HCT116 (cell line): ENCODE data around the gene RPL13. TPM values are rescaled to one million over a fixed set of nuclear protein-coding genes. Genes with fewer than 3 reads are reported as not detected.

Experiments used
- ATAC-seq: fragments of 200-7000 bp; cut with Tn5 transposase; 2 replicates; pipeline ENCODE4 v1.9.1; 2020; ENCODE audit warnings: mild to moderate bottlenecking, moderate library complexity
- BruUV-seq: library from RNA; stranded (reverse); fragments of 400-500 nt; replicated peaks from 2 replicates; lab custom pipeline; 2021; lab: Mats Ljungman, UMichigan
- CTCF ChIA-PET: fragments of 300-600 bp; sonication (Branson Sonifier 250); formaldehyde crosslinking; loops from one replicate; lab custom pipeline; 2021; ENCODE audit warnings: antibody characterized with exemption; lab: Charles Lee
- POLR2A ChIA-PET: fragments of 300-600, 350-600 bp; sonication (Branson Sonifier 250); formaldehyde crosslinking; loops from one replicate; lab custom pipeline; 2021; ENCODE audit warnings: antibody characterized with exemption; lab: Charles Lee
- RAD21 ChIA-PET, 2 experiments: fragments of 300-600 bp; sonication (Branson Sonifier 250); formaldehyde crosslinking; loops; one replicate each; lab custom pipeline; 2023; ENCODE audit warnings: low total read pairs in 2 of 2; ENCODE audit not compliant: uncharacterized antibody in 2 of 2, unreplicated experiment in 2 of 2, low non-redundant PET in 1 of 2; lab: Charles Lee
- DNase-seq: peaks from one replicate; pipeline ENCODE4 v3.0.0-alpha.2; 2010; ENCODE audit warnings: low read depth, low spot score
- H2AFZ ChIP-seq: fragments of 200-600 bp; shearing (Covaris generic), sonication (generic); 2 replicates; pipeline ENCODE4 v1.6.1; 2017; ENCODE audit warnings: low read depth, mixed run types, mixed read lengths, antibody characterized with exemption, low read length; ENCODE audit not compliant: poor library complexity, severe bottlenecking
- H3K27ac ChIP-seq: 2 replicates; pipeline ENCODE4 v1.5.1; 2012; ENCODE audit warnings: low read depth, low read length
- H3K27me3 ChIP-seq: fragments of 200-600 bp; sonication (generic); 2 replicates; pipeline ENCODE4 v1.6.1; 2016; ENCODE audit warnings: mixed run types, low read length, mixed read lengths; ENCODE audit not compliant: insufficient read depth
- H3K36me3 ChIP-seq, 2 experiments: fragments of 200-500 bp in 1 of 2; fragments of 200-600 bp in 1 of 2; sonication (Bioruptor generic) in 1 of 2; sonication (generic) in 1 of 2; 2 replicates each; pipeline versions ENCODE4 v1.5.1 to v1.6.1; 2014 to 2016; ENCODE audit warnings: low read length in 2 of 2, inconsistent platforms in 1 of 2, mixed read lengths in 1 of 2, mixed run types in 1 of 2; ENCODE audit not compliant: insufficient read depth in 2 of 2, control insufficient read depth in 1 of 2
- H3K4me1 ChIP-seq, 2 experiments: fragments of 200-600 bp in 1 of 2; sonication (generic) in 1 of 2; 2 replicates each; pipeline versions ENCODE4 v1.5.1 to v1.6.1; 2012 to 2017; ENCODE audit warnings: low read length in 2 of 2, inconsistent platforms in 1 of 2, mild to moderate bottlenecking in 1 of 2, mixed read lengths in 1 of 2, mixed run types in 1 of 2, moderate library complexity in 1 of 2; ENCODE audit not compliant: insufficient read depth in 2 of 2, control insufficient read depth in 1 of 2
- H3K4me2 ChIP-seq: fragments of 200-600 bp; sonication (generic); 2 replicates; pipeline ENCODE4 v1.6.1; 2017; ENCODE audit warnings: mixed run types, low read length, mixed read lengths
- H3K4me3 ChIP-seq, 2 experiments: fragments of 200-600 bp in 1 of 2; sonication (generic) in 1 of 2; replicated peaks in 1 of 2; 2 replicates each; pipeline ENCODE4 v1.5.1; 2011 to 2016; ENCODE audit warnings: low read length in 2 of 2, control low read depth in 1 of 2, low read depth in 1 of 2, mild to moderate bottlenecking in 1 of 2, mixed read lengths in 1 of 2, mixed run types in 1 of 2
- H3K79me2 ChIP-seq: fragments of 200-600 bp; sonication (generic); 2 replicates; pipeline ENCODE4 v1.6.1; 2017; ENCODE audit warnings: mild to moderate bottlenecking, mixed run types, low read length, moderate library complexity, mixed read lengths; ENCODE audit not compliant: insufficient read depth
- H3K9ac ChIP-seq: fragments of 200-600 bp; sonication (generic); 2 replicates; pipeline ENCODE4 v1.6.1; 2016; ENCODE audit warnings: low read length, mixed read lengths
- H3K9me2 ChIP-seq: fragments of 200-600 bp; sonication (generic), shearing (Covaris generic); 2 replicates; pipeline ENCODE4 v1.6.1; 2017; ENCODE audit warnings: mixed run types, mild to moderate bottlenecking, moderate library complexity; ENCODE audit not compliant: insufficient read depth
- H3K9me3 ChIP-seq, 2 experiments: fragments of 200-500 bp in 1 of 2; fragments of 200-600 bp in 1 of 2; sonication (Bioruptor generic) in 1 of 2; sonication (generic) in 1 of 2; 2 replicates each; pipeline ENCODE4 v1.6.1; 2014 to 2017; ENCODE audit warnings: low read length in 2 of 2, mixed read lengths in 2 of 2, inconsistent platforms in 1 of 2, low read depth in 1 of 2, mild to moderate bottlenecking in 1 of 2, mixed run types in 1 of 2, moderate library complexity in 1 of 2; ENCODE audit not compliant: control insufficient read depth in 1 of 2, insufficient read depth in 1 of 2
- H4K20me1 ChIP-seq: fragments of 200-600 bp; sonication (generic), shearing (Covaris generic); 2 replicates; pipeline ENCODE4 v1.6.1; 2017; ENCODE audit warnings: mixed run types, mild to moderate bottlenecking, moderate library complexity; ENCODE audit not compliant: insufficient read depth
- CBX3 ChIP-seq: IDR thresholded peaks from 2 replicates; pipeline ENCODE4 v1.6.1; 2012; ENCODE audit warnings: low read depth
- CEBPB ChIP-seq: IDR thresholded peaks from 2 replicates; pipeline ENCODE4 v1.6.1; 2012; ENCODE audit warnings: low read depth
- EGR1 ChIP-seq: IDR thresholded peaks from 2 replicates; pipeline ENCODE4 v1.6.1; 2012; ENCODE audit warnings: low read depth
- EZH2phosphoT487 ChIP-seq: fragments of 200-600 bp; IDR thresholded peaks from 2 replicates; pipeline ENCODE4 v1.6.1; 2018; ENCODE audit warnings: antibody characterized with exemption, borderline replicate concordance
- FOSL1 ChIP-seq: IDR thresholded peaks from 2 replicates; pipeline ENCODE4 v1.6.1; 2012; ENCODE audit warnings: low read depth
- POLR2A ChIP-seq: IDR thresholded peaks from 2 replicates; pipeline ENCODE4 v1.7.0; 2011; ENCODE audit warnings: borderline replicate concordance; ENCODE audit not compliant: insufficient read depth, insufficient read length; ENCODE audit errors: extremely low read depth
- POLR2AphosphoS5 ChIP-seq: IDR thresholded peaks from 2 replicates; pipeline ENCODE4 v1.6.1; 2011; ENCODE audit warnings: mild to moderate bottlenecking, low read depth, low read length, moderate library complexity
- RAD21 ChIP-seq: IDR thresholded peaks from 2 replicates; pipeline ENCODE4 v1.6.1; 2012; ENCODE audit warnings: low read depth, mild to moderate bottlenecking
- SP1 ChIP-seq: IDR thresholded peaks from 2 replicates; pipeline ENCODE4 v1.6.1; 2012; ENCODE audit warnings: low read depth
- SRF ChIP-seq: IDR thresholded peaks from 2 replicates; pipeline ENCODE4 v1.6.1; 2012; ENCODE audit warnings: low read depth
- ZFX ChIP-seq: fragments of 450-650 bp; IDR thresholded peaks from 2 replicates; pipeline ENCODE4 v1.6.1; 2017
- ZNF274 ChIP-seq: fragments of 200-500 bp; sonication (Bioruptor generic); IDR thresholded peaks from 2 replicates; pipeline ENCODE4 v1.6.1; 2014; ENCODE audit warnings: mild to moderate bottlenecking, low read depth, low read length, inconsistent platforms
- intact Hi-C: fragments of 100-400 bp; cut with micrococcal nuclease; formaldehyde crosslinking; loops from 2 replicates; pipeline ENCODE4 v1.10.0; 2022
- total RNA-seq: library from RNA; stranded (reverse); gene quantifications from one replicate; pipeline ENCODE4 v1.2.1, GENCODE V29; 2021; ENCODE audit not compliant: unreplicated experiment
- TF ChIP-seq, protein P1 (sequence below): IDR thresholded peaks from 2 replicates; pipeline ENCODE4 v1.6.1; 2012; ENCODE audit warnings: low read depth
- TF ChIP-seq, protein P2 (sequence below): IDR thresholded peaks from 2 replicates; pipeline ENCODE4 v1.6.1; 2012
- TF ChIP-seq, protein P3 (sequence below): IDR thresholded peaks from 2 replicates; pipeline ENCODE4 v1.6.1; 2012
- TF ChIP-seq, protein P4 (sequence below), 3 experiments: fragments of 200-600 bp in 1 of 3; sonication (generic) in 1 of 3; IDR thresholded peaks in 2 of 3; conservative IDR thresholded peaks in 1 of 3; 2 replicates each; pipeline ENCODE4 v1.5.1; 2012 to 2017; ENCODE audit warnings: low read depth in 2 of 3, low read length in 2 of 3, antibody characterized with exemption in 1 of 3, borderline replicate concordance in 1 of 3, control low read depth in 1 of 3, mild to moderate bottlenecking in 1 of 3, mixed read lengths in 1 of 3, mixed run types in 1 of 3, moderate library complexity in 1 of 3; ENCODE audit not compliant: insufficient read depth in 1 of 3

The RPL13 gene
- total RNA-seq, 1 experiment from 2014 or later: 4,404 TPM

DNA sequence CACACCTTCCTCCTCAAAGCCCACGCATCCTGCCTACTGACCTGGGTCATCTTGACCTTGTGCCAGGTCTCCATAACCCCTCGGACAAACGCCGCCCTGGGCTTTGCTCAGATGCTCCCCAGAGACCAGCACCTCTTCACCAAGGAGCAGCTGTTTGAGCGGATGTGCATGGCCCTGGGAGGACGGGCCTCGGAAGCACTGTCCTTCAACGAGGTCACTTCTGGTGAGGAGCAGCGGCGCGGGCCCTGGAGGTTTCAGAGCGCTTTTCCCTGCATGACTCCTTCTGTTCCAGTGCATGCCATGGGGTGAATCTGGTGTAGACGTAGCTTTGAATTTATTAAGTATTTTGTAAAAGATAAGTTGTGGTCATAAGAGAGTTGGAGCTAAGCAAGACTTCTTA is 7.6 kb upstream of the RPL13 start (continued):
- TF ChIP-seq, protein P1, sequence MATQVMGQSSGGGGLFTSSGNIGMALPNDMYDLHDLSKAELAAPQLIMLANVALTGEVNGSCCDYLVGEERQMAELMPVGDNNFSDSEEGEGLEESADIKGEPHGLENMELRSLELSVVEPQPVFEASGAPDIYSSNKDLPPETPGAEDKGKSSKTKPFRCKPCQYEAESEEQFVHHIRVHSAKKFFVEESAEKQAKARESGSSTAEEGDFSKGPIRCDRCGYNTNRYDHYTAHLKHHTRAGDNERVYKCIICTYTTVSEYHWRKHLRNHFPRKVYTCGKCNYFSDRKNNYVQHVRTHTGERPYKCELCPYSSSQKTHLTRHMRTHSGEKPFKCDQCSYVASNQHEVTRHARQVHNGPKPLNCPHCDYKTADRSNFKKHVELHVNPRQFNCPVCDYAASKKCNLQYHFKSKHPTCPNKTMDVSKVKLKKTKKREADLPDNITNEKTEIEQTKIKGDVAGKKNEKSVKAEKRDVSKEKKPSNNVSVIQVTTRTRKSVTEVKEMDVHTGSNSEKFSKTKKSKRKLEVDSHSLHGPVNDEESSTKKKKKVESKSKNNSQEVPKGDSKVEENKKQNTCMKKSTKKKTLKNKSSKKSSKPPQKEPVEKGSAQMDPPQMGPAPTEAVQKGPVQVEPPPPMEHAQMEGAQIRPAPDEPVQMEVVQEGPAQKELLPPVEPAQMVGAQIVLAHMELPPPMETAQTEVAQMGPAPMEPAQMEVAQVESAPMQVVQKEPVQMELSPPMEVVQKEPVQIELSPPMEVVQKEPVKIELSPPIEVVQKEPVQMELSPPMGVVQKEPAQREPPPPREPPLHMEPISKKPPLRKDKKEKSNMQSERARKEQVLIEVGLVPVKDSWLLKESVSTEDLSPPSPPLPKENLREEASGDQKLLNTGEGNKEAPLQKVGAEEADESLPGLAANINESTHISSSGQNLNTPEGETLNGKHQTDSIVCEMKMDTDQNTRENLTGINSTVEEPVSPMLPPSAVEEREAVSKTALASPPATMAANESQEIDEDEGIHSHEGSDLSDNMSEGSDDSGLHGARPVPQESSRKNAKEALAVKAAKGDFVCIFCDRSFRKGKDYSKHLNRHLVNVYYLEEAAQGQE: no peak
- TF ChIP-seq, protein P2, sequence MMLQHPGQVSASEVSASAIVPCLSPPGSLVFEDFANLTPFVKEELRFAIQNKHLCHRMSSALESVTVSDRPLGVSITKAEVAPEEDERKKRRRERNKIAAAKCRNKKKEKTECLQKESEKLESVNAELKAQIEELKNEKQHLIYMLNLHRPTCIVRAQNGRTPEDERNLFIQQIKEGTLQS: no peak
- TF ChIP-seq, protein P3, sequence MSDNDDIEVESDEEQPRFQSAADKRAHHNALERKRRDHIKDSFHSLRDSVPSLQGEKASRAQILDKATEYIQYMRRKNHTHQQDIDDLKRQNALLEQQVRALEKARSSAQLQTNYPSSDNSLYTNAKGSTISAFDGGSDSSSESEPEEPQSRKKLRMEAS: no peak
- TF ChIP-seq SP1 (no peak), POLR2AphosphoS5 (no peak), EGR1 (no peak), RAD21 (no peak), FOSL1 (no peak), EZH2phosphoT487 (no peak)

DNA sequence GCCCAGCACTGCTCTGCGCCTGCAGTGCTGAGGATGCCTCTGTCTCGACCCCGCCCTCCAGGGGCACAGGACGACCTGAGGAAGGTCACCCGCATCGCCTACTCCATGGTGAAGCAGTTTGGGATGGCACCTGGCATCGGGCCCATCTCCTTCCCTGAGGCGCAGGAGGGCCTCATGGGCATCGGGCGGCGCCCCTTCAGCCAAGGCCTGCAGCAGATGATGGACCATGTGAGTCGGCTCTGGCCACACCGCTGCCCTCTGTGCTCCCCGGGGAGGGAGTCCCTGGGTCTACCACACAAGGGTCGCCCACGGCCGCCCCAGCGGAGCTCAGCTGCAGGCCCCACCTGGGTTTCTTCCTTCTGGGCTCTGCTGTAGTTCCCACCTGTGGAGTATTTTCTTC is 6.7 kb upstream of the RPL13 start:
- Histone ChIP-seq H4K20me1 (no peaks in the 10 kb centered on the region), H3K9ac (no peak overlapping the region), H3K9me3 (no peaks in the 10 kb centered on the region), H2AFZ (no peak overlapping the region), H3K79me2 (no peaks in the 10 kb centered on the region), H3K4me3 (no peak overlapping the region), H3K4me2 (no peak overlapping the region), H3K9me2 (no peaks in the 10 kb centered on the region), H3K27ac (no peak overlapping the region), H3K36me3 (peaks cover 20 to 34% of the 10 kb centered on the region in 2 experiments; a peak in 3 of 4 replicates), H3K27me3 (no peaks in the 10 kb centered on the region), H3K4me1 (peaks cover 11 to 16% of the 10 kb centered on the region in 2 experiments)
- POLR2A ChIA-PET: no interaction called here
- no peak for DNase-seq
- no peak for ATAC-seq
- CTCF ChIA-PET: no interaction called here
- intact Hi-C loops: no loop called here
- no TSS peak for BruUV-seq
- RAD21 ChIA-PET: no interaction called here
- TF ChIP-seq POLR2AphosphoS5 (no peak), SRF (no peak), ZFX (no peak), ZNF274 (no peak), POLR2A (no peak), CEBPB (no peak), EGR1 (no peak), FOSL1 (no peak), SP1 (no peak), RAD21 (no peak), CBX3 (no peak)
- TF ChIP-seq, protein P1: no peak
- TF ChIP-seq, protein P4, sequence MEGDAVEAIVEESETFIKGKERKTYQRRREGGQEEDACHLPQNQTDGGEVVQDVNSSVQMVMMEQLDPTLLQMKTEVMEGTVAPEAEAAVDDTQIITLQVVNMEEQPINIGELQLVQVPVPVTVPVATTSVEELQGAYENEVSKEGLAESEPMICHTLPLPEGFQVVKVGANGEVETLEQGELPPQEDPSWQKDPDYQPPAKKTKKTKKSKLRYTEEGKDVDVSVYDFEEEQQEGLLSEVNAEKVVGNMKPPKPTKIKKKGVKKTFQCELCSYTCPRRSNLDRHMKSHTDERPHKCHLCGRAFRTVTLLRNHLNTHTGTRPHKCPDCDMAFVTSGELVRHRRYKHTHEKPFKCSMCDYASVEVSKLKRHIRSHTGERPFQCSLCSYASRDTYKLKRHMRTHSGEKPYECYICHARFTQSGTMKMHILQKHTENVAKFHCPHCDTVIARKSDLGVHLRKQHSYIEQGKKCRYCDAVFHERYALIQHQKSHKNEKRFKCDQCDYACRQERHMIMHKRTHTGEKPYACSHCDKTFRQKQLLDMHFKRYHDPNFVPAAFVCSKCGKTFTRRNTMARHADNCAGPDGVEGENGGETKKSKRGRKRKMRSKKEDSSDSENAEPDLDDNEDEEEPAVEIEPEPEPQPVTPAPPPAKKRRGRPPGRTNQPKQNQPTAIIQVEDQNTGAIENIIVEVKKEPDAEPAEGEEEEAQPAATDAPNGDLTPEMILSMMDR (IDR thresholded peaks at IDR 0.05 in 2 of 3, conservative IDR thresholded peaks at IDR 0.05 in 1 of 3; ENCODE audit: borderline replicate concordance in 1 of 3, insufficient read depth in 1 of 3, low read depth in 2 of 3, low read length in 2 of 3): no peak
- TF ChIP-seq, protein P2: no peak
